CD4-positive, CD25-positive, alpha-beta regulatory T cell (primary cell): Measurements from ENCODE around the gene OSTN. TPM values are rescaled to one million over a fixed set of nuclear protein-coding genes. Genes with fewer than 3 reads are reported as not detected.

Experiments
- ATAC-seq, 2 donors: fragments of 150-1000 bp; cut with Tn5 transposase; one replicate each; pipeline ENCODE4 v1.10.0; 2021; ENCODE audit warnings: low read depth in 2 of 2, moderate number of reproducible peaks in 2 of 2, moderate library complexity in 1 of 2
- DNase-seq, 3 donors: peaks; one replicate each; pipeline versions ENCODE4 v3.0.0 to v3.0.0-alpha.2; 2012 to 2022; ENCODE audit warnings: mixed read lengths in 1 of 3
- H3K27ac ChIP-seq: one replicate; pipeline ENCODE4 v1.7.0; 2013; ENCODE audit warnings: mild to moderate bottlenecking, low read length; ENCODE audit not compliant: insufficient read depth, poor library complexity, severe bottlenecking
- H3K27me3 ChIP-seq: one replicate; pipeline ENCODE4 v1.7.0; 2013; ENCODE audit warnings: low read length; ENCODE audit not compliant: control insufficient read depth, insufficient read depth
- H3K36me3 ChIP-seq: one replicate; pipeline ENCODE4 v1.7.0; 2013; ENCODE audit warnings: mild to moderate bottlenecking, low read length, moderate library complexity; ENCODE audit not compliant: control insufficient read depth, insufficient read depth
- H3K4me1 ChIP-seq: 2 replicates; pipeline ENCODE4 v1.7.0; 2013; ENCODE audit warnings: mild to moderate bottlenecking, low read length; ENCODE audit not compliant: insufficient read depth, control insufficient read depth, poor library complexity, severe bottlenecking
- H3K4me3 ChIP-seq: one replicate; pipeline ENCODE4 v1.7.0; 2013; ENCODE audit warnings: low read depth, mild to moderate bottlenecking, low read length, moderate library complexity
- H3K9me3 ChIP-seq, 2 experiments: 1 replicate in 1 of 2; 2 replicates in 1 of 2; pipeline ENCODE4 v1.7.0; 2013; ENCODE audit warnings: low read length in 2 of 2, mild to moderate bottlenecking in 1 of 2, moderate library complexity in 1 of 2; ENCODE audit not compliant: control insufficient read depth in 2 of 2
- H3K27ac Mint-ChIP-seq, 3 donors: one replicate each; pipeline ENCODE4 v1.8.0; 2020 to 2022; ENCODE audit warnings: mild to moderate bottlenecking in 3 of 3, mixed read lengths in 3 of 3, moderate library complexity in 2 of 3
- H3K27me3 Mint-ChIP-seq: one replicate; pipeline ENCODE4 v1.8.0; 2022; ENCODE audit warnings: mild to moderate bottlenecking, mixed read lengths
- H3K36me3 Mint-ChIP-seq: one replicate; pipeline ENCODE4 v1.8.0; 2020; ENCODE audit warnings: mixed read lengths
- H3K4me1 Mint-ChIP-seq, 4 donors: one replicate each; pipeline ENCODE4 v1.8.0; 2020 to 2022; ENCODE audit warnings: mixed read lengths in 4 of 4, mild to moderate bottlenecking in 1 of 4
- H3K4me3 Mint-ChIP-seq, 4 donors: one replicate each; pipeline ENCODE4 v1.8.0; 2020 to 2022; ENCODE audit warnings: mild to moderate bottlenecking in 4 of 4, mixed read lengths in 4 of 4, moderate library complexity in 3 of 4
- H3K9me3 Mint-ChIP-seq, 7 donors: one replicate each; pipeline ENCODE4 v1.8.0; 2020 to 2022; ENCODE audit warnings: mixed read lengths in 7 of 7, mild to moderate bottlenecking in 3 of 7, moderate library complexity in 2 of 7
- polyA plus RNA-seq, 4 donors: library from polyadenylated mRNA; unstranded; fragments of 300-500 nt; fragmentation: Illumina TruSeq; gene quantifications; one replicate each; pipeline ENCODE4 v1.2.3, GENCODE V29; 2021
- total RNA-seq: library from RNA; stranded (reverse); gene quantifications from one replicate; pipeline ENCODE4 v1.2.3, GENCODE V29; 2022

The OSTN gene
- total and polyA plus RNA-seq, 5 donors from 2014 or later: not detected

DNA sequence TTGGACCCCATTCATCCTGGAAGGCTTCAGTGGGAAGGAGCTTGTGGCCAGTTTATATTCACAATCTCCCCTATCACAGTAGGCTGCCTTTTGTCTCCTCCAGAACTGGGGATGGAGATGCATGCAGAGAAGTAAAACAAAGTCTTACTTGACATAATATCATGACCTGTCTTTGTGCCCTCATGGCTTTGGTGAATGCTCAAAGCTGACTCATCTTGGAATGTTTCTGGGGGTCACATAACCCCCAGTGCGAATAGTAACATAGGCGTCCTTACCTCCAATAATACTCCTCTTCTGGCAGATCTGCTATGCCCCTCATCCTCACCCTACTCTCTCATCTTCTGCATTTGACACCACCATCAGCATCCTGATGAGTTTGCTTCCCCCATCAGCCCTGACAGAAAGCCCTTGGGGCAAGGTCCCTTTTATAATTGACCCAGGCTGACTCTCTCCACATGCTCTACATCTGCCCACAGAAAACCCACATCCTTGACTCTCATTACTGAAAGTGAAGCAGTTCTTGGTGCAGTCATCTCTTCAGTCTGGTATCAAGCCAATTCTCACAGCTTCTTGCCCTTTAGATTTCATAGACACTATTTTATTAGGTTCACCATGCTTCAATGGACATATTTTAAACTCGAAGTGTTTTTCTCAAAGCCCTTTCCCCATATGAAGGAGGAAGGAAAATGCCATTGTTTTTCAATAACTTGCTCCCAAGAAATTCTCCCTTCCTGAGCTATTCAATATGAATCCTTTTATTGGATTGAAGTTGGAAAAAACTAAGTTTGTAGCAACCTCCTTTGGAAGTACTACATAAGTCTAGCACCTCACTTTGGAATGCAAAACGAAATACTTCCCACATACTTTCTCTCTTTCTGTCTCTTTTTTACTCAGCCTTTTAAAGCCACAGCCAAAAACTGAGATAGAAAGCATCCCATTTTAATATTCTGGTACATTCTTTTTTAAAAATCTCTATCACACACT is 36.6 kb downstream of the OSTN start:
- Mint-ChIP-seq H3K27ac (no peak overlapping the region), H3K36me3 (no peaks in the 10 kb centered on the region), H3K4me3 (no peak overlapping the region), H3K9me3 (peaks cover 0 to 3% (median 0%) of the 10 kb centered on the region in 7 donors), H3K4me1 (peaks cover 0 to 4% (median 0%) of the 10 kb centered on the region in 4 donors), H3K27me3 (no peaks in the 10 kb centered on the region)
- no peaks in the 10 kb centered on the region for H3K27me3 ChIP-seq
- DNase-seq (no peak), ATAC-seq (peak in 1 of 2 donors; percentile 34)
- no peaks in the 10 kb centered on the region for H3K9me3 ChIP-seq
- H3K36me3 ChIP-seq: no peaks in the 10 kb centered on the region
- H3K27ac ChIP-seq: no peak overlapping the region
- no peak overlapping the region for H3K4me3 ChIP-seq
- H3K4me1 ChIP-seq: peaks cover 4% of the 10 kb centered on the region

- no peak overlapping the region for H3K4me3 Mint-ChIP-seq
- ATAC-seq: no peak
- Histone ChIP-seq H3K36me3 (no peaks in the 10 kb centered on the region), H3K4me1 (peaks cover 4% of the 10 kb centered on the region), H3K27ac (no peak overlapping the region), H3K27me3 (no peaks in the 10 kb centered on the region), H3K4me3 (no peak overlapping the region), H3K9me3 (no peaks in the 10 kb centered on the region)
- no peaks in the 10 kb centered on the region for H3K36me3 Mint-ChIP-seq
- DNase-seq: no peak
- H3K4me1 Mint-ChIP-seq: peaks cover 0 to 4% (median 0%) of the 10 kb centered on the region in 4 donors
- peaks cover 0 to 3% (median 0%) of the 10 kb centered on the region in 7 donors for H3K9me3 Mint-ChIP-seq
- no peak overlapping the region for H3K27ac Mint-ChIP-seq
- H3K27me3 Mint-ChIP-seq: no peaks in the 10 kb centered on the region
Measured at GRCh38 chr3:191236646-191237045, 37.6 kb downstream of the OSTN start.

DNA sequence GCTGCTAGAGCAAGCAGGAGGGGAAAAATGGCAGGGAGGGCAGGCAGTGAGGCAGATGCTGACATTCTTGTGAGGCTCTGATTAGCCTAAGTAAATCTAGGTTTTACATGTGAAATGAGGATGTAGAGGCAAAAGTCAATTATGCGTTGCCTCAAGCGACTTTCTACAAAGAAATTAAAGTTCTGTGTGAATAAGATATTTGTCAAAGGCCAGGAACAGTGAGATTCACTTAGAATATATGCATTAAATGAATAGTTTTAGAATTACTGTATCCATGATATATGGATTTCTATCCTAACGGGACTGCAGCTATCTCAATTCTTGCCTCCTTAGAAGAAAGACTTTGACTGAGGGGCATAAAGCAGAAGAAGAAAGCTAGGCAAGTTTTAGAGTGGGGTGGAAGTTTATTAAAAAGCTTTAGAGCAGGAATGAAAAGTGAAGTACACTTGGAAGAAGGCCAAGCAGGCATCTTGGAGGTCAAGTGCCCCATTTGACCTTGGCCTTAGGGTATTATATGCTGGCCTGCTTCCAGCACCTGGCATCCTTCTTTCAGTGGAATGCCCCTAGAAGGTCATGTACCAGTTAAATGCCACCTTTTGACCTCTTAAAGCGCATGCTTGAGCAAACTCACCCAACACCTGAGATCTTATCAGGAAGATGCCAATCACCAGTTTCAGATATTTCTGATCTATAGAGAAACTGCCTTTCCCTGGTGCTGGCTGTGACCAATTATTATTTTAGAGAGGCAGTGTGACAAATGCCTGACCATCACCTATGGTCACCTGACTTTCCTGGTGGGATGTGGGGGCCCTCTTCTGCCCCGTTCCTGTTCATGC is 38.2 kb downstream of the OSTN start:
- no peaks in the 10 kb centered on the region for H3K9me3 ChIP-seq
- peaks cover 4% of the 10 kb centered on the region for H3K4me1 ChIP-seq
- Mint-ChIP-seq H3K4me1 (peaks cover 0 to 4% (median 0%) of the 10 kb centered on the region in 4 donors), H3K4me3 (no peak overlapping the region), H3K9me3 (peaks cover 0 to 3% (median 0%) of the 10 kb centered on the region in 7 donors), H3K36me3 (no peaks in the 10 kb centered on the region), H3K27ac (no peak overlapping the region), H3K27me3 (no peaks in the 10 kb centered on the region)
- H3K27me3 ChIP-seq: no peaks in the 10 kb centered on the region
- DNase-seq: no peak
- no peaks in the 10 kb centered on the region for H3K36me3 ChIP-seq
- H3K27ac ChIP-seq: no peak overlapping the region
- no peak overlapping the region for H3K4me3 ChIP-seq
- ATAC-seq: no peak

- Histone ChIP-seq H3K36me3 (no peaks in the 10 kb centered on the region), H3K27ac (no peak overlapping the region), H3K4me3 (no peak overlapping the region), H3K4me1 (peaks cover 4% of the 10 kb centered on the region), H3K9me3 (no peaks in the 10 kb centered on the region), H3K27me3 (no peaks in the 10 kb centered on the region)
- Mint-ChIP-seq H3K27ac (no peak overlapping the region), H3K4me3 (no peak overlapping the region), H3K9me3 (peaks cover 0 to 3% (median 0%) of the 10 kb centered on the region in 7 donors), H3K4me1 (peaks cover 0 to 4% (median 0%) of the 10 kb centered on the region in 4 donors), H3K27me3 (no peaks in the 10 kb centered on the region), H3K36me3 (no peaks in the 10 kb centered on the region)
- ATAC-seq (no peak), DNase-seq (no peak)
Measured at GRCh38 chr3:191238321-191238817, 39.3 kb downstream of the OSTN start.

DNA sequence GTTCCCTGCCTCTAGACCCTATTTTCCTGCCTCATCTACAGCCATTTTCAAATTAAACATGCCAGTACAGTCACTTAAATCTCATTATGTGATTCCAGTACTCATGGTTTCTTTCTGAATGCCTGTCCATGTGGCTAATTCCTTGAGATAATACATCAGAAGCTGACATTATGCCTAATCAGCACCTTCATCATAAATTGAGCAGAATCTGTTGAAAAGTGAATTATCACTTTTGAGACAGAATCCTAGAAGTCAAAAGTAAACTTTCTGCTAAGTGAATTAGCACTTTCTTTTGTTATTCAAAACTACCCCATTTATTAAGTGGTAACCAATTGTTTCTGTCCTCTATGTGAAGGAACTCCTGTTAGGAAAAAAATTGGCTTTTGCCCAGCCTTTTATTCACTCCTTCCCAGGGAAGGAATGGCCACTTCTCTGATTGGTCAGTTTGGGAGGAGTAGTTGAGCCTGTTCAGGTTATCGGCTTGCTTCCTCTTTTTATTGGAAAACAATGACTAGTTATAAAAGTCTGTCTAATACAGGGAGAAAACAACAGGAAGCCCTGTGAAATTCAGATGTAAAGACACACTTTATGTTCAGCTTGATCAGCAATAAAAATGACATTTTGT is 40.5 kb downstream of the OSTN start:
- Mint-ChIP-seq H3K4me1 (peaks cover 0 to 4% (median 0%) of the 10 kb centered on the region in 4 donors), H3K36me3 (no peaks in the 10 kb centered on the region), H3K27me3 (no peaks in the 10 kb centered on the region), H3K4me3 (no peak overlapping the region), H3K27ac (no peak overlapping the region), H3K9me3 (peaks cover 0 to 3% (median 0%) of the 10 kb centered on the region in 7 donors)
- DNase-seq (no peak), ATAC-seq (no peak)
- no peaks in the 10 kb centered on the region for H3K27me3 ChIP-seq
- H3K9me3 ChIP-seq: no peaks in the 10 kb centered on the region
- no peaks in the 10 kb centered on the region for H3K36me3 ChIP-seq
- peaks cover 4% of the 10 kb centered on the region for H3K4me1 ChIP-seq
- no peak overlapping the region for H3K27ac ChIP-seq
- no peak overlapping the region for H3K4me3 ChIP-seq

- Mint-ChIP-seq H3K9me3 (peaks cover 0 to 2% (median 0%) of the 10 kb centered on the region in 7 donors), H3K4me3 (no peak overlapping the region), H3K27me3 (no peaks in the 10 kb centered on the region), H3K27ac (no peak overlapping the region), H3K4me1 (peaks cover 0 to 4% (median 0%) of the 10 kb centered on the region in 4 donors), H3K36me3 (no peaks in the 10 kb centered on the region)
- H3K27ac ChIP-seq: no peak overlapping the region
- H3K4me3 ChIP-seq: no peak overlapping the region
- H3K9me3 ChIP-seq: no peaks in the 10 kb centered on the region
- H3K27me3 ChIP-seq: no peaks in the 10 kb centered on the region
- no peaks in the 10 kb centered on the region for H3K36me3 ChIP-seq
- ATAC-seq (no peak), DNase-seq (no peak)
- peaks cover 4% of the 10 kb centered on the region for H3K4me1 ChIP-seq
Measured at GRCh38 chr3:191240486-191240885, 41.4 kb downstream of the OSTN start.

DNA sequence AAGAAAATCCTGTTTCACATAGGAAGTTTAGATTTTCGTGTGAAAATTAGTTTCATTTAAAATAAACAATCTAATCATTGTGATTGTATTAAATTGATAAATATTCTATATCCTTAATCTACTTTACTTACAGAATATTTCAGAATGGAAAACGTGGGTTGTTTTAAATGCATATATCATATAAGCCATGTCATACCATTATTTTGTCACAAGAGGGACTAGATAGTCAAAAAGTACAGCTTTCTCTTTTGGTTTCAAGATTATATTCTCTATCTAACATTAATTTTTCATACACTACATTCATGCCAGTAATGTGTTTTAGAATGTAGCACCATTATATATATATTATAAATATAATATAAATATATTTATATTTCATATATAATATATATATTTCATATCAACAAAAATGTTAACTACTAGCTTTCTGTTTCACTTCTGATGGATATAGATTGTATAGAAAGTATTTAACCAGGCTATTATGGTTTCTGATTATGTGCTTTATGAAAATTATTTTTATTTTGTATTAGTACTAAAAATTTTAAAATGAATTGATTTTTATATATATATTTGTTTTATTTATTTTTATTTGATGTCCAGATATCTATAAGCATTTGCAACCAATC is 45.3 kb downstream of the OSTN start:
- no peaks in the 10 kb centered on the region for H3K27me3 ChIP-seq
- Mint-ChIP-seq H3K27ac (no peak overlapping the region), H3K27me3 (no peaks in the 10 kb centered on the region), H3K4me3 (no peak overlapping the region), H3K4me1 (peaks cover 0 to 6% (median 4%) of the 10 kb centered on the region in 4 donors), H3K9me3 (no peaks in the 10 kb centered on the region), H3K36me3 (no peaks in the 10 kb centered on the region)
- H3K27ac ChIP-seq: no peak overlapping the region
- DNase-seq: peak in 2 of 3 donors; percentile 2 to 8
- no peaks in the 10 kb centered on the region for H3K9me3 ChIP-seq
- no peaks in the 10 kb centered on the region for H3K36me3 ChIP-seq
- no peak overlapping the region for H3K4me3 ChIP-seq
- H3K4me1 ChIP-seq: no peaks in the 10 kb centered on the region
- ATAC-seq: no peak
